ENCODE data around the gene MARS1. TPM values are rescaled to one million over a fixed set of nuclear protein-coding genes. Genes with fewer than 3 reads are reported as not detected.

Gene MARS1
- total RNA-seq, 1 donor from 2014 or later = 257 TPM

- Mint-ChIP-seq H3K9me3 (no peaks in the 10 kb centered on the region), H3K27me3 (ENCODE audit: low read depth) (peaks cover 86% of the 10 kb centered on the region), H3K4me1 (peaks cover 6% of the 10 kb centered on the region), H3K4me3 (no peak overlapping the region), H3K27ac (ENCODE audit: unreplicated experiment) (peak overlapping the region; percentile 85), H3K36me3 (ENCODE audit: low read depth) (no peaks in the 10 kb centered on the region)
- no peak for TF ChIP-seq CTCF (conservative IDR thresholded peaks at IDR 0.05)
- no peak for DNase-seq (ENCODE audit: low read depth, low spot score)
Measured at GRCh38 chr12:57467212-57467874, 20.5 kb upstream of the MARS1 start.

- no peak for TF ChIP-seq CTCF (conservative IDR thresholded peaks at IDR 0.05)
- H3K4me1 Mint-ChIP-seq = peaks cover under 1% of the 10 kb centered on the region
- DNase-seq (ENCODE audit: low read depth, low spot score) = no peak
- H3K36me3 Mint-ChIP-seq (ENCODE audit: low read depth) = no peaks in the 10 kb centered on the region
- no peaks in the 10 kb centered on the region for H3K9me3 Mint-ChIP-seq
- peaks cover 86% of the 10 kb centered on the region for H3K27me3 Mint-ChIP-seq (ENCODE audit: low read depth)
- H3K4me3 Mint-ChIP-seq = no peak overlapping the region
- no peak overlapping the region for H3K27ac Mint-ChIP-seq (ENCODE audit: unreplicated experiment)
Measured at GRCh38 chr12:57467915-57468314, 20.0 kb upstream of the MARS1 start.

- H3K27ac Mint-ChIP-seq (ENCODE audit: unreplicated experiment) = no peak overlapping the region
- no peak overlapping the region for H3K4me3 Mint-ChIP-seq
- H3K27me3 Mint-ChIP-seq (ENCODE audit: low read depth) = peaks cover 86% of the 10 kb centered on the region
- no peak for TF ChIP-seq CTCF (conservative IDR thresholded peaks at IDR 0.05)
- H3K4me1 Mint-ChIP-seq = peaks cover 3% of the 10 kb centered on the region
- no peak for DNase-seq (ENCODE audit: low read depth, low spot score)
- no peaks in the 10 kb centered on the region for H3K9me3 Mint-ChIP-seq
- no peaks in the 10 kb centered on the region for H3K36me3 Mint-ChIP-seq (ENCODE audit: low read depth)
Measured at GRCh38 chr12:57469296-57470164, 18.3 kb upstream of the MARS1 start.

GRCh38 chr12:57470286-57470969 is 17.4 kb upstream of the MARS1 start:
- H3K27ac Mint-ChIP-seq (ENCODE audit: unreplicated experiment) = no peak overlapping the region
- H3K9me3 Mint-ChIP-seq = no peaks in the 10 kb centered on the region

More at GRCh38 chr12:57470286-57470969, 17.4 kb upstream of the MARS1 start:
- H3K27me3 Mint-ChIP-seq (ENCODE audit: low read depth) = peaks cover 86% of the 10 kb centered on the region
- no peaks in the 10 kb centered on the region for H3K36me3 Mint-ChIP-seq (ENCODE audit: low read depth)
- H3K4me3 Mint-ChIP-seq = no peak overlapping the region
- TF ChIP-seq CTCF (conservative IDR thresholded peaks at IDR 0.05) = no peak
- no peak for DNase-seq (ENCODE audit: low read depth, low spot score)
- H3K4me1 Mint-ChIP-seq = peaks cover 4% of the 10 kb centered on the region

Measured in neural crest cell (in vitro differentiated cells).